Hepatocyte (in vitro differentiated cells): Measurements from ENCODE around the gene IL21R. TPM values are rescaled to one million over a fixed set of nuclear protein-coding genes. Genes with fewer than 3 reads are reported as not detected.

Experiments
- DNase-seq: peaks from one replicate; pipeline ENCODE4 v3.0.0-alpha.2; 2016; ENCODE audit warnings: low spot score
- H2AFZ ChIP-seq: fragments of 200-600 bp; sonication (generic); 2 replicates; pipeline ENCODE4 v1.6.0; 2016; ENCODE audit warnings: antibody characterized with exemption, mild to moderate bottlenecking
- H3K27ac ChIP-seq: fragments of 200-600 bp; sonication (generic); 2 replicates; pipeline ENCODE4 v1.5.1; 2016; ENCODE audit warnings: mild to moderate bottlenecking
- H3K27me3 ChIP-seq: fragments of 200-600 bp; sonication (generic); 2 replicates; pipeline ENCODE4 v1.6.1; 2016
- H3K36me3 ChIP-seq: fragments of 200-600 bp; sonication (generic); replicated peaks from 2 replicates; pipeline ENCODE4 v1.5.1; 2016; ENCODE audit warnings: low read depth; ENCODE audit not compliant: insufficient read depth
- H3K4me1 ChIP-seq: fragments of 200-600 bp; sonication (generic); 2 replicates; pipeline ENCODE4 v1.5.1; 2016; ENCODE audit warnings: mild to moderate bottlenecking, moderate library complexity; ENCODE audit not compliant: insufficient read depth
- H3K4me2 ChIP-seq: fragments of 200-600 bp; sonication (generic); 2 replicates; pipeline ENCODE4 v1.6.0; 2016
- H3K4me3 ChIP-seq: fragments of 200-600 bp; sonication (generic); 2 replicates; pipeline ENCODE4 v1.5.1; 2016; ENCODE audit warnings: mild to moderate bottlenecking
- H3K79me2 ChIP-seq: fragments of 200-600 bp; sonication (generic); 2 replicates; pipeline ENCODE4 v1.6.0; 2017; ENCODE audit warnings: mild to moderate bottlenecking
- H3K9me2 ChIP-seq: fragments of 200-600 bp; sonication (generic); replicated peaks from 2 replicates; pipeline ENCODE4 v1.6.0; 2017; ENCODE audit warnings: mild to moderate bottlenecking; ENCODE audit not compliant: insufficient read depth
- H3K9me3 ChIP-seq: fragments of 200-600 bp; sonication (generic); 2 replicates; pipeline ENCODE4 v1.5.1; 2016; ENCODE audit warnings: low read depth, mild to moderate bottlenecking
- H4K20me1 ChIP-seq: fragments of 200-600 bp; sonication (generic); 2 replicates; pipeline ENCODE4 v1.6.0; 2016; ENCODE audit warnings: mild to moderate bottlenecking; ENCODE audit not compliant: insufficient read depth, poor library complexity, severe bottlenecking
- EZH2 ChIP-seq: fragments of 200-600 bp; sonication (generic); IDR thresholded peaks from 2 replicates; pipeline ENCODE4 v1.6.1; 2016; ENCODE audit warnings: antibody characterized with exemption, mild to moderate bottlenecking, borderline replicate concordance
- EZH2phosphoT487 ChIP-seq: fragments of 200-600 bp; sonication (generic); IDR thresholded peaks from one replicate; pipeline ENCODE4 v1.6.1; 2018; ENCODE audit warnings: antibody characterized with exemption, mild to moderate bottlenecking, low read depth, moderate library complexity; ENCODE audit not compliant: unreplicated experiment, severe bottlenecking
- WGBS: methylation state at CpG from one replicate; pipeline ENCODE4 v1.1.6; 2016; ENCODE audit warnings: low lambda C conversion rate; ENCODE audit errors: missing lambda C conversion rate; 5-methylcytosine and 5-hydroxymethylcytosine counted together
- polyA plus RNA-seq: library from polyadenylated mRNA; unstranded; fragments of >200 nt; fragmentation: Nextera tagmentation; extraction: Ambion mirVana; gene quantifications from 2 replicates; pipeline ENCODE4 v1.2.1, GENCODE V29; 2016
- total RNA-seq: library from RNA; depleted of rRNA; stranded (reverse); fragments of >200 nt; gene quantifications from 2 replicates; pipeline ENCODE4 v1.2.3, GENCODE V29; 2014
- TF ChIP-seq, protein P1 (sequence below): fragments of 200-600 bp; sonication (generic); IDR thresholded peaks from 2 replicates; pipeline ENCODE4 v1.5.1; 2016; ENCODE audit warnings: antibody characterized with exemption, mild to moderate bottlenecking; ENCODE audit not compliant: poor library complexity

Gene IL21R
- total and polyA plus RNA-seq, 2 experiments from 2014 or later: 0.10 TPM; not detected in 1

DNA sequence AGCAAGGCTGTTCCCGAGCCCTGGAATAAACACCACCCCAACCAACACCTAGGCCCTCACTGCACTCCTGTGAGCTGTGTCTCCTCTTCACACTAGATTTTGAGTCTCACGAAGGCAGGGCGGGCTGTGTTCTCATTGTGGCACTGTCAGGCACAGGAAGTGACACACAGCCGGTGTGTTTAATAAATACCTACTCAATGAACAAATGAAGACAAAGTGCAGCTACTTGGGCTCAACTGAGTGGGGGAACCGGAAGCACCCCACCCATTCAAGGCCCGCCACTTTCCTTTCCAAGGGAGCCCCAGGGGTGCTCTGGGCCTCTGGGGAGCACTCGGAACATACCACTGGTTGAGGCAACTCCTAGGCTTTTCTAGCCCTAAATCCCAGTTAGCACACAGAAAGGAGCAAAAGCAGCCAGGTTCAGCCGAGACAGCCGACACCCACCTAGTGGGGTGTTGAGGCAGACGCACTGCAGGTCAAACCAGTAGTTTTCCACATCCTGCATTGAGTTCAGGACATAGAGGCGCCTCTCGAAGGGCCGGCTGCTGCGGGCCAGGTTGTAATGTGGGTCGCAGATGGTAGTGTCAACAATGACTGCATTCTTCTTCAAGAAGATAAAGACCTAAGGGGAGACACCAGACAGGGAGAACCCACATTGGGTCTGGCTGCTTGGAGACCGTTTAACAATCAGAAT, 90.1 kb downstream of the IL21R start:
- Histone ChIP-seq H3K27ac (no peak overlapping the region), H3K4me2 (no peak overlapping the region), H3K9me2 (no peaks in the 10 kb centered on the region), H2AFZ (no peak overlapping the region), H3K4me3 (no peak overlapping the region), H4K20me1 (no peaks in the 10 kb centered on the region), H3K4me1 (no peaks in the 10 kb centered on the region), H3K79me2 (no peaks in the 10 kb centered on the region), H3K27me3 (no peaks in the 10 kb centered on the region), H3K36me3 (no peaks in the 10 kb centered on the region), H3K9me3 (no peaks in the 10 kb centered on the region)
- WGBS: 89% methylated on average over 16 of the region's 16 CpGs
- TF ChIP-seq EZH2phosphoT487: no peak
- TF ChIP-seq EZH2: no peak
- TF ChIP-seq, protein P1, sequence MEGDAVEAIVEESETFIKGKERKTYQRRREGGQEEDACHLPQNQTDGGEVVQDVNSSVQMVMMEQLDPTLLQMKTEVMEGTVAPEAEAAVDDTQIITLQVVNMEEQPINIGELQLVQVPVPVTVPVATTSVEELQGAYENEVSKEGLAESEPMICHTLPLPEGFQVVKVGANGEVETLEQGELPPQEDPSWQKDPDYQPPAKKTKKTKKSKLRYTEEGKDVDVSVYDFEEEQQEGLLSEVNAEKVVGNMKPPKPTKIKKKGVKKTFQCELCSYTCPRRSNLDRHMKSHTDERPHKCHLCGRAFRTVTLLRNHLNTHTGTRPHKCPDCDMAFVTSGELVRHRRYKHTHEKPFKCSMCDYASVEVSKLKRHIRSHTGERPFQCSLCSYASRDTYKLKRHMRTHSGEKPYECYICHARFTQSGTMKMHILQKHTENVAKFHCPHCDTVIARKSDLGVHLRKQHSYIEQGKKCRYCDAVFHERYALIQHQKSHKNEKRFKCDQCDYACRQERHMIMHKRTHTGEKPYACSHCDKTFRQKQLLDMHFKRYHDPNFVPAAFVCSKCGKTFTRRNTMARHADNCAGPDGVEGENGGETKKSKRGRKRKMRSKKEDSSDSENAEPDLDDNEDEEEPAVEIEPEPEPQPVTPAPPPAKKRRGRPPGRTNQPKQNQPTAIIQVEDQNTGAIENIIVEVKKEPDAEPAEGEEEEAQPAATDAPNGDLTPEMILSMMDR: no peak
- DNase-seq: no peak

DNA sequence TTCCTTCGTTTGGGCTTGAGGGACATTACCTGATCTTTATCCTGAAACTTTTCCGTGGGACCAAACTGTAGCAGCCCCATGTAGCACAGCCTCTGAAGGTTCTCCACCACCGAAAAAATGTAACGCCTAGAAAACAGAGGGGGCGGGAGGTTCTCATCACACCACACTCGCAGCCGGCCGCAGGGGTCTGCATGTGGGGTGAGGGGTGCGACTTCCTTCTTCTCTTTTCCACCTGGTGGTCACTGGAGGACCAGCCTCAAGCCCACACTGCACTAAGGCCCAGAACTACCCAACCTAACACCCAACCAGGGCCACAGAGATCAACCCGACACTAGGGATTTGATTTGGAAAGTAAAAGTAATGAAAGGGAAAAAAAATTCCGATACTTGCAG, 90.6 kb downstream of the IL21R start:
- H3K9me3 ChIP-seq: no peaks in the 10 kb centered on the region
- TF ChIP-seq, protein P1: no peak
- TF ChIP-seq EZH2 (no peak), EZH2phosphoT487 (no peak)
- H2AFZ ChIP-seq: no peak overlapping the region
- no peak overlapping the region for H3K27ac ChIP-seq
- no peaks in the 10 kb centered on the region for H3K36me3 ChIP-seq
- 86% methylated on average over 11 of the region's 11 CpGs for WGBS
- no peak overlapping the region for H3K4me3 ChIP-seq
- no peak for DNase-seq
- H3K79me2 ChIP-seq: no peaks in the 10 kb centered on the region
- H3K27me3 ChIP-seq: no peaks in the 10 kb centered on the region
- no peak overlapping the region for H3K4me2 ChIP-seq
- H3K9me2 ChIP-seq: no peaks in the 10 kb centered on the region
- no peaks in the 10 kb centered on the region for H4K20me1 ChIP-seq
- H3K4me1 ChIP-seq: no peaks in the 10 kb centered on the region

DNA sequence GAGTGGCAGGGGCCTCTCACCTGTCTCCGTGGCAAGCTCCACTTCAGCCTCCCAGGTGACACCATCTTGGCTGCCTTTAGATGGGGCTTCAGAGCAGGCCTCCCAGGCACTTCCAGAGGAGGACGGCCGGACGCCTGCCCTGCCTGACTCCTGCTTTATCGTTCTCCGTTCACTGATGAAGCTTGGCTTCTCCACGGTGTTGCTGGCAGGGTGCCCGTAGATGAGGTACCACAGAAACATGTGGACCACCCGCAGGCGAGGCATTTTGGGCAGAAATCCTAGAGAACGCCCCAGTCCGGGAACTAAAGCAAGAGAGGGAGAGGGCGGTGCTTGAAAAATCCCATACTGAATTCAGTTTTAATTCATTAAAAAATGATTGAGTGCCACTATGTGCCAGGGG, 93.2 kb downstream of the IL21R start:
- Histone ChIP-seq H3K79me2 (no peaks in the 10 kb centered on the region), H4K20me1 (no peaks in the 10 kb centered on the region), H3K4me3 (no peak overlapping the region), H3K27ac (no peak overlapping the region), H2AFZ (no peak overlapping the region), H3K36me3 (no peaks in the 10 kb centered on the region), H3K27me3 (no peaks in the 10 kb centered on the region), H3K4me2 (no peak overlapping the region), H3K4me1 (no peaks in the 10 kb centered on the region), H3K9me3 (no peaks in the 10 kb centered on the region), H3K9me2 (no peaks in the 10 kb centered on the region)
- TF ChIP-seq, protein P1: no peak
- TF ChIP-seq EZH2 (no peak), EZH2phosphoT487 (no peak)
- DNase-seq: no peak
- WGBS: 98% methylated on average over 13 of the region's 13 CpGs
